D721Med (cell line): ENCODE measurements around the gene MTMR10.

Experiments used
- DNase-seq: peaks from one replicate; pipeline ENCODE4 v3.0.0; 2011; ENCODE audit warnings: low spot score; ENCODE audit not compliant: insufficient read length
- FAIRE-seq: peaks from 2 replicates; lab custom pipeline; 2011; peaks lifted over from hg19 to GRCh38; lab: Jason Lieb, UNC
- TF ChIP-seq, protein P1 (sequence below): IDR thresholded peaks from 2 replicates; pipeline ENCODE4 v1.5.1; 2012; ENCODE audit warnings: mild to moderate bottlenecking, control low read depth; ENCODE audit not compliant: insufficient read depth; ENCODE audit errors: missing control alignments

The MTMR10 gene

DNA sequence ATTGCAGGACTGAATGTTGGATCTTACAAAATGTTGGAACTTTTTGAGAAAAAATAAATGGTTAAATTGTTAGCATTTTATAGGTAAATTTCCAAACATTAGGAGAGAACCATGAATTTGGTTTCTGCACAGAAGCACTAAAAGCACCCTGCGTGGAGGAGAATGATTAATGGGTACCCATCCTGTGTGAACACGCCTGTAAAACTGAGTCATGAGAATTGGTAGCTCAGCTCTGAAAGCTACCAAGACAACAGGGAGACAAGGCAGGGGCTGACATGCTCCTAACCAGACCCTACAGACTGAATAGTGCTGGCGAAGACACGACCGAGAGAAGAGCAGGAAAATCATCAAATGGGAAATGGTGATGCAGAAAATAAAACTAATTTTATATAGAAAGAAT, 32.4 kb upstream of the MTMR10 start:
- TF ChIP-seq, protein P1, sequence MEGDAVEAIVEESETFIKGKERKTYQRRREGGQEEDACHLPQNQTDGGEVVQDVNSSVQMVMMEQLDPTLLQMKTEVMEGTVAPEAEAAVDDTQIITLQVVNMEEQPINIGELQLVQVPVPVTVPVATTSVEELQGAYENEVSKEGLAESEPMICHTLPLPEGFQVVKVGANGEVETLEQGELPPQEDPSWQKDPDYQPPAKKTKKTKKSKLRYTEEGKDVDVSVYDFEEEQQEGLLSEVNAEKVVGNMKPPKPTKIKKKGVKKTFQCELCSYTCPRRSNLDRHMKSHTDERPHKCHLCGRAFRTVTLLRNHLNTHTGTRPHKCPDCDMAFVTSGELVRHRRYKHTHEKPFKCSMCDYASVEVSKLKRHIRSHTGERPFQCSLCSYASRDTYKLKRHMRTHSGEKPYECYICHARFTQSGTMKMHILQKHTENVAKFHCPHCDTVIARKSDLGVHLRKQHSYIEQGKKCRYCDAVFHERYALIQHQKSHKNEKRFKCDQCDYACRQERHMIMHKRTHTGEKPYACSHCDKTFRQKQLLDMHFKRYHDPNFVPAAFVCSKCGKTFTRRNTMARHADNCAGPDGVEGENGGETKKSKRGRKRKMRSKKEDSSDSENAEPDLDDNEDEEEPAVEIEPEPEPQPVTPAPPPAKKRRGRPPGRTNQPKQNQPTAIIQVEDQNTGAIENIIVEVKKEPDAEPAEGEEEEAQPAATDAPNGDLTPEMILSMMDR, result no peak
- DNase-seq (no peak), FAIRE-seq (no peak)

DNA sequence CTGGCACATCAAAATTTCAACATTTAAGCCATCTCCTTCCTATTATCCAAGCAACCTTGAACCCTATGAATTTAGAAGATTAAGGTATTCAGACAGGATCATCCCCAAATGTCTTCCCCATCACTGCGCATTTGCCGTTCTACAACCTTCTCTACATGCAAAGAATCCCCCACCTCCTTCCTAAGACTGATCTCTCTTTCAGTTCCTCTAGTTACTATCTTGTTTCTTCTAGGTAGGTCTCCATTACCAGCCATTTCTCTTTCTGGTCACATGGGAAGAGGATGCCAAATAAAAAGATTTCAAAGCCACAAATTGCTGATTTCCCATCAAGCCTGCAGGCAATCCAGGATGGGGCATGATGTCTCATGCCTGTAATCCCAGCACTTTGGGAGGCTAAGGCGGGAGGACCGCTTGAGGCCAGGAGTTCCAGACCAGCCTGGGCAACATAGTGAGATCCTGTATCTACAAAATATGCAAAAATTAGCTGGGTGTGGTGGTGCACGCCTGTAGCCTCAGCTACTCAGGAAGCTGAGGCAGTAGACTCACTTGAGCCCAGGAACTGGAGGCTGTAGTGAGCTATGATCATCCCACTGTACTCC, 29.7 kb upstream of the MTMR10 start:
- TF ChIP-seq, protein P1, result no peak
- FAIRE-seq, result no peak

DNA sequence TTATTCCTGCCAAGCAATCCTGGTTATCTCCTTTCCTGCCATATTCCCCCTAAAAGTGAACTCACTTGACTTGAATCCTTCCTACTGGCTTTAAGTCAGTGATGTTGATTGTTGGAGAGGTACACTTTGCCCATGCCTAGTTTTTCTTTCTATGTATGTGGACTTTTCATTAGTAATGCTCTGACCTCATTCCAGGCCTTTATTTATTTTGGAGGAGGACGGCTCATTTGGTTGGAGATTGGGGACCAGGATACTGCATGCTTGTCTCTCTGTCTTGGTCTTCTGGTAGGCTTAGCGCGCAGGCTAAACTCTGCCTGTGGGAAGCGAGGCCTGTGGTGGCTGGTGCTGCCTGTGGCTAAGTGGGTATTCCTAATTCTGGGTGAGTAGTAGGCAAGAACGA, 29.1 kb upstream of the MTMR10 start:
- TF ChIP-seq, protein P1, result no peak
- DNase-seq (no peak), FAIRE-seq (no peak)

More for the DNA sequence above, 29.7 kb upstream of the MTMR10 start:
- no peak for DNase-seq

DNA sequence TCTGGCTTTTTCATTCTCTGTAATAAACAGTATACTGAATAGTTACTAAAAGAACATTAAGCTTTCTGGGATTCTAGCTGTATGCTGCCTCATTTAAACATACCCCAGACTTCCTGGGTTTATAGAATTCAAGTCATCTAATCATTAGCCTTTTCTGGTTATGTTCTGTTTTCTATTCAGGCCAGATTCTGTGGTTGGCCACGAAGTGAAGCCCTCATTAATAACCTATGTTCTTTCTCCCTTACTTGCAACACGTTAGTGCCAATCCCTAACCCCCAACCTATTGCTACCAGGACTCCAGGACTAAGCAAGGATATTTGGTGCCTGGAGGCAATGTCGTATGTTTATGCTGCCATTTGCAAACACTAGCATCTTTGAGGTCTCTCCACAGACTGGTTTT, 28.6 kb upstream of the MTMR10 start:
- DNase-seq, result no peak
- FAIRE-seq, result no peak
- TF ChIP-seq, protein P1, result no peak

DNA sequence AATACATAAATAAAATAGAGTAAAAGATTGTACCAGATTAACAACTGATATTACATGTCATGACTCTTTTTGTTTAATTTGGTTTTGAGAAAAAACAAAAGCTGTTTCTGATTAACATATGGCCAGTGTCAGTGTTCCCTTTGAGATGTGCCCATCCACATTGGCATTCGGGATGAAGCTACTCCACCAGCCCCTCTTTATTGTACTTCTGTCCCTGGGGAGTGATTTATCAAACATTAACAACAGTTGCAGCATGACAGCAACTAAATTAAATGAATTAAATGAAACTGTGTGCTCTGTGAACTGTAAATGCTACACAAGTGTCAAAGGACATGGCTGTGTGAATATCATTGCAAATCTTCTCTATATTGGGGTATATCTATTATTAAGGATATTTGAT, 25.9 kb upstream of the MTMR10 start:
- DNase-seq, result no peak
- FAIRE-seq, result no peak

DNA sequence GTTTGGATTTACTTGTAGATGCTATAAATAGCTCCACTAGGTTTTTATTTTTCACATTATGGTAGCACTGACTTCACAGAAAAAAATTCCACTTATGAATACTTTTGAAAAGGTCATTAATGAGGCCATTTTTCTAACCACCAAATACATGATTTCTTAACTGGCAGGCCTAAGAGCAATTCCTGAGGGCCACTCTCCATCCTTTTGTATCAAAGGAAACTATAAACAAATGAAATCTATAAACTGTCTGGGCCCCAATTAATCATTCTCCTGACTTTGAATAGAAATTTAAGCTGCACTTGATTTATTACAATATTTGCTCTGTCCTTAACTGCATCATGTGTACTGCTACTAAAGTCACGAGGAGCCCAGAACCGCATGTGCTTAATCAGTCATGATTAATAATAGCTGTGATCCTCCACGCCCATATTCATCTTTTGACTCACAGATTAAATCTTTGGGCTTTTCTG, 25.1 kb upstream of the MTMR10 start:
- no peak for DNase-seq
- FAIRE-seq, result no peak
- TF ChIP-seq, protein P1, result no peak

More for the DNA sequence above, 25.9 kb upstream of the MTMR10 start:
- TF ChIP-seq, protein P1, result no peak

DNA sequence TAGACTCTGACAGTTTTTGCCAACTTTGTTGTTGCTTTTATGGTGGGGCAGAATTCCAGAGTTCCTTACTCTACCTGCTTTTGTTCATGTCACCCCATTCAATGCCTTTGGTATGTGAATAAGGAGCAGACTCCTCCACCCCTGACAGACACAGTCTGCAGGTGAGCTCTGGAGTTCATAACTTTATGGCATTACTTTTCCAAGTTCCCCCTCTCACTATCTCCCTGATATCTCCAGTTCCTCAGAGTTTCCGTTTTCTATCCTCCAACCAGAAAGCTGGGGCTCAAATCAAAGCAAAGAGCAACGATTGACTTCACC, 23.1 kb upstream of the MTMR10 start:
- TF ChIP-seq, protein P1, result no peak
- no peak for FAIRE-seq
- DNase-seq, result no peak
